Activated T-cell treated with anti-CD3 and anti-CD28 coated beads, Interleukin-2, amount 50 U/mL, for 4 hours (primary cell): Measurements from ENCODE around the gene DRG1. TPM values are rescaled to one million over a fixed set of nuclear protein-coding genes. Genes with fewer than 3 reads are reported as not detected.
"Not testable (repeated sequence)": the region's sequence is repeated elsewhere in the genome, so short reads cannot be mapped to it uniquely, and the experiment has no call there.

Experiments used
- ATAC-seq, 2 donors: fragments of 200-7000 bp; cut with Tn5 transposase; one replicate each; pipeline ENCODE4 v1.10.0; 2021
- DNase-seq: peaks from one replicate; pipeline ENCODE4 v3.0.0-alpha.2; 2020
- H3K27me3 Mint-ChIP-seq: one replicate; pipeline ENCODE4 v1.8.0; 2021; ENCODE audit warnings: low read depth, mixed read lengths
- H3K36me3 Mint-ChIP-seq: one replicate; pipeline ENCODE4 v1.8.0; 2022; ENCODE audit warnings: mixed read lengths; ENCODE audit not compliant: insufficient read depth
- H3K4me1 Mint-ChIP-seq: one replicate; pipeline ENCODE4 v1.8.0; 2021; ENCODE audit warnings: low read depth, mixed read lengths
- H3K4me3 Mint-ChIP-seq: one replicate; pipeline ENCODE4 v1.8.0; 2021; ENCODE audit warnings: mild to moderate bottlenecking, moderate library complexity, mixed read lengths
- H3K9me3 Mint-ChIP-seq: one replicate; pipeline ENCODE4 v1.8.0; 2021; ENCODE audit warnings: mixed read lengths
- total RNA-seq, 3 donors: library from RNA; stranded (reverse); gene quantifications; one replicate each; pipeline ENCODE4 v1.2.1, GENCODE V29; 2021

Gene DRG1
- total RNA-seq = 100 to 1,000 TPM in 2 of 3 donors, 10 to 100 TPM in 1; 99.2 to 109 (median 106) TPM

GRCh38 chr22:31399211-31400022 lies at the start of gene DRG1:
Gene DRG1 (plus strand): TSS chr22:31399604. CDS start chr22:31399684, 80 bp downstream.
- peaks cover 21% of the 10 kb centered on the region for H3K4me1 Mint-ChIP-seq
- no peaks in the 10 kb centered on the region for H3K9me3 Mint-ChIP-seq
- peaks cover 14% of the 10 kb centered on the region for H3K36me3 Mint-ChIP-seq
- ATAC-seq = peak; percentile 99 to 100
- H3K4me3 Mint-ChIP-seq = peak within 1 kb of the TSS; percentile 99
- DNase-seq = peak; percentile 96
- H3K27me3 Mint-ChIP-seq = no peaks in the 10 kb centered on the region

- Mint-ChIP-seq H3K36me3 (peaks cover under 1% of the 10 kb centered on the region), H3K27me3 (no peaks in the 10 kb centered on the region), H3K9me3 (no peaks in the 10 kb centered on the region), H3K4me3 (no peak overlapping the region), H3K4me1 (peaks cover 5% of the 10 kb centered on the region)
- ATAC-seq (no peak), DNase-seq (no peak)
These were observed 49.4 kb upstream of the DRG1 start for GRCh38 chr22:31349960-31350359.

GRCh38 chr22:31350410-31350863 lies 49.0 kb upstream of the DRG1 start:
- Mint-ChIP-seq H3K4me3 (no peak overlapping the region), H3K36me3 (no peaks in the 10 kb centered on the region), H3K27me3 (no peaks in the 10 kb centered on the region), H3K4me1 (peaks cover 4% of the 10 kb centered on the region), H3K9me3 (no peaks in the 10 kb centered on the region)
- no peak for DNase-seq
- no peak for ATAC-seq

- no peaks in the 10 kb centered on the region for H3K4me1 Mint-ChIP-seq
- H3K9me3 Mint-ChIP-seq = no peaks in the 10 kb centered on the region
- no peaks in the 10 kb centered on the region for H3K36me3 Mint-ChIP-seq
- no peak overlapping the region for H3K4me3 Mint-ChIP-seq
- peaks cover 2% of the 10 kb centered on the region for H3K27me3 Mint-ChIP-seq
- DNase-seq (no peak), ATAC-seq (no peak)
These were observed 44.9 kb upstream of the DRG1 start for GRCh38 chr22:31354515-31354914.

GRCh38 chr22:31360029-31360428 lies 39.4 kb upstream of the DRG1 start:
- no peaks in the 10 kb centered on the region for H3K4me1 Mint-ChIP-seq
- H3K9me3 Mint-ChIP-seq = no peaks in the 10 kb centered on the region
- no peaks in the 10 kb centered on the region for H3K36me3 Mint-ChIP-seq
- H3K4me3 Mint-ChIP-seq = no peak overlapping the region
- ATAC-seq (no peak), DNase-seq (no peak)
- peaks cover 4% of the 10 kb centered on the region for H3K27me3 Mint-ChIP-seq

GRCh38 chr22:31361743-31362142 lies 37.7 kb upstream of the DRG1 start:
- H3K4me1 Mint-ChIP-seq = no peaks in the 10 kb centered on the region
- no peak overlapping the region for H3K4me3 Mint-ChIP-seq
- DNase-seq (no peak), ATAC-seq (no peak)
- peaks cover 4% of the 10 kb centered on the region for H3K27me3 Mint-ChIP-seq
- H3K9me3 Mint-ChIP-seq = no peaks in the 10 kb centered on the region
- H3K36me3 Mint-ChIP-seq = no peaks in the 10 kb centered on the region

GRCh38 chr22:31363885-31364465 lies 35.4 kb upstream of the DRG1 start:
- ATAC-seq (no peak), DNase-seq (no peak)
- Mint-ChIP-seq H3K36me3 (no peaks in the 10 kb centered on the region), H3K9me3 (no peaks in the 10 kb centered on the region), H3K4me3 (no peak overlapping the region), H3K27me3 (peaks cover 2% of the 10 kb centered on the region), H3K4me1 (no peaks in the 10 kb centered on the region)

- H3K4me1 Mint-ChIP-seq = no peaks in the 10 kb centered on the region
- H3K4me3 Mint-ChIP-seq = no peak overlapping the region
- H3K9me3 Mint-ChIP-seq = no peaks in the 10 kb centered on the region
- no peaks in the 10 kb centered on the region for H3K36me3 Mint-ChIP-seq
- ATAC-seq (no peak), DNase-seq (no peak)
- no peaks in the 10 kb centered on the region for H3K27me3 Mint-ChIP-seq
These were observed 32.0 kb upstream of the DRG1 start for GRCh38 chr22:31367426-31367825.

- ATAC-seq = no peak
- no peak overlapping the region for H3K4me3 Mint-ChIP-seq
- no peaks in the 10 kb centered on the region for H3K27me3 Mint-ChIP-seq
These were observed 21.8 kb upstream of the DRG1 start for GRCh38 chr22:31377612-31378011.

GRCh38 chr22:31378123-31378522 lies 21.3 kb upstream of the DRG1 start:
- no peak overlapping the region for H3K4me3 Mint-ChIP-seq
- DNase-seq (no peak), ATAC-seq (no peak)
- H3K9me3 Mint-ChIP-seq = no peaks in the 10 kb centered on the region
- H3K4me1 Mint-ChIP-seq = no peaks in the 10 kb centered on the region
- no peaks in the 10 kb centered on the region for H3K27me3 Mint-ChIP-seq
- H3K36me3 Mint-ChIP-seq = no peaks in the 10 kb centered on the region

More at GRCh38 chr22:31377612-31378011, 21.8 kb upstream of the DRG1 start:
- no peaks in the 10 kb centered on the region for H3K36me3 Mint-ChIP-seq
- no peaks in the 10 kb centered on the region for H3K4me1 Mint-ChIP-seq
- DNase-seq = no peak
- no peaks in the 10 kb centered on the region for H3K9me3 Mint-ChIP-seq

GRCh38 chr22:31378651-31379050 lies 20.8 kb upstream of the DRG1 start:
- not testable (repeated sequence) for H3K9me3 Mint-ChIP-seq, H3K4me1 Mint-ChIP-seq, H3K36me3 Mint-ChIP-seq, DNase-seq, H3K27me3 Mint-ChIP-seq, H3K4me3 Mint-ChIP-seq
- ATAC-seq = peak; percentile 46 to 58

GRCh38 chr22:31393893-31394292 lies 5.5 kb upstream of the DRG1 start:
- DNase-seq (no peak), ATAC-seq (no peak)
- H3K9me3 Mint-ChIP-seq = no peaks in the 10 kb centered on the region
- no peaks in the 10 kb centered on the region for H3K27me3 Mint-ChIP-seq
- H3K4me3 Mint-ChIP-seq = no peak overlapping the region
- no peaks in the 10 kb centered on the region for H3K36me3 Mint-ChIP-seq
- peaks cover 2% of the 10 kb centered on the region for H3K4me1 Mint-ChIP-seq

- H3K4me3 Mint-ChIP-seq = no peak overlapping the region
- no peaks in the 10 kb centered on the region for H3K36me3 Mint-ChIP-seq
- peaks cover 3% of the 10 kb centered on the region for H3K4me1 Mint-ChIP-seq
- no peak for DNase-seq
- no peaks in the 10 kb centered on the region for H3K9me3 Mint-ChIP-seq
- no peak for ATAC-seq
- no peaks in the 10 kb centered on the region for H3K27me3 Mint-ChIP-seq
These were observed 5.1 kb upstream of the DRG1 start for GRCh38 chr22:31394326-31394725.

- no peak for ATAC-seq
- H3K36me3 Mint-ChIP-seq = peaks cover 12% of the 10 kb centered on the region
- DNase-seq = no peak
- peaks cover 21% of the 10 kb centered on the region for H3K4me1 Mint-ChIP-seq
- H3K9me3 Mint-ChIP-seq = no peaks in the 10 kb centered on the region
- H3K27me3 Mint-ChIP-seq = no peaks in the 10 kb centered on the region
- H3K4me3 Mint-ChIP-seq = no peak overlapping the region
These were observed 1.2 kb upstream of the DRG1 start for GRCh38 chr22:31398231-31398630.

- no peaks in the 10 kb centered on the region for H3K27me3 Mint-ChIP-seq
- DNase-seq (no peak), ATAC-seq (no peak)
- no peaks in the 10 kb centered on the region for H3K9me3 Mint-ChIP-seq
- H3K4me1 Mint-ChIP-seq = peaks cover 21% of the 10 kb centered on the region
- H3K4me3 Mint-ChIP-seq = peak overlapping the region; percentile 99
- peaks cover 14% of the 10 kb centered on the region for H3K36me3 Mint-ChIP-seq
These were observed 606 bp downstream of the DRG1 start for GRCh38 chr22:31400023-31400397.
